Measurements from ENCODE around the gene MUL1. TPM values are rescaled to one million over a fixed set of nuclear protein-coding genes. Genes with fewer than 3 reads are reported as not detected.
A peak's percentile ranks its signal among the peaks of the same experiment; 100 is the strongest.

MUL1 gene
- total and polyA plus RNA-seq, 4 donors: 6.0 to 32.6 (median 24.6) TPM

- no peak for TF ChIP-seq CTCF (IDR thresholded peaks at IDR 0.05; ENCODE audit: control extremely low read depth, extremely low read depth)
- ATAC-seq (ENCODE audit: insufficient read depth, low FRiP score): no peak
- peaks cover 0 to 49% (median 10%) of the 10 kb centered on the region in 3 donors for H3K27me3 ChIP-seq (ENCODE audit: control insufficient read depth in 3 of 3, insufficient read depth in 3 of 3, low read length in 2 of 3)
- peaks cover 0 to 4% (median 0%) of the 10 kb centered on the region in 4 donors for H3K9me3 ChIP-seq (ENCODE audit: control insufficient read depth in 4 of 4, insufficient read depth in 3 of 4, low read length in 3 of 4)
- 44 to 60% methylated on average over 7 of the region's 7 CpGs for WGBS, 2 donors
- no peak overlapping the region for H3K4me3 ChIP-seq
- no peak overlapping the region for H3K9ac ChIP-seq (ENCODE audit: insufficient read depth in 1 of 2, low read length in 2 of 2)
- no peak for DNase-seq
- H3K4me1 ChIP-seq (ENCODE audit: control insufficient read depth in 5 of 5, insufficient read depth in 5 of 5, low read length in 5 of 5): peaks cover 0 to 67% (median 16%) of the 10 kb centered on the region in 5 donors
- no peak overlapping the region for H3K27ac ChIP-seq (ENCODE audit: low read depth in 1 of 2, low read length in 1 of 2)
- H3K36me3 ChIP-seq (ENCODE audit: control insufficient read depth in 4 of 4, insufficient read depth in 4 of 4, low read length in 4 of 4): no peaks in the 10 kb centered on the region
Measured at GRCh38 chr1:20480951-20481617, 26.9 kb downstream of the MUL1 start.

GRCh38 chr1:20480243-20480944, 27.6 kb downstream of the MUL1 start:
- DNase-seq (peak in 1 of 3 donors; percentile 50), ATAC-seq (ENCODE audit: insufficient read depth, low FRiP score) (no peak)
- H3K27ac ChIP-seq (ENCODE audit: low read depth in 1 of 2, low read length in 1 of 2): no peak overlapping the region

GRCh38 chr1:20479840-20480239, 28.1 kb downstream of the MUL1 start:
- DNase-seq (no peak), ATAC-seq (ENCODE audit: insufficient read depth, low FRiP score) (no peak)
- peaks cover 0 to 6% (median 0%) of the 10 kb centered on the region in 4 donors for H3K9me3 ChIP-seq (ENCODE audit: control insufficient read depth in 4 of 4, insufficient read depth in 3 of 4, low read length in 3 of 4)
- TF ChIP-seq CTCF (IDR thresholded peaks at IDR 0.05; ENCODE audit: control extremely low read depth, extremely low read depth): no peak
- no peaks in the 10 kb centered on the region for H3K36me3 ChIP-seq (ENCODE audit: control insufficient read depth in 4 of 4, insufficient read depth in 4 of 4, low read length in 4 of 4)
- peaks cover 0 to 46% (median 10%) of the 10 kb centered on the region in 3 donors for H3K27me3 ChIP-seq (ENCODE audit: control insufficient read depth in 3 of 3, insufficient read depth in 3 of 3, low read length in 2 of 3)
- peak overlapping the region in 1 of 2 donors; percentile 15 for H3K9ac ChIP-seq (ENCODE audit: insufficient read depth in 1 of 2, low read length in 2 of 2)
- no peak overlapping the region for H3K27ac ChIP-seq (ENCODE audit: low read depth in 1 of 2, low read length in 1 of 2)
- 75 to 83% methylated on average over 4 of the region's 4 CpGs for WGBS, 2 donors
- no peak overlapping the region for H3K4me3 ChIP-seq
- peaks cover 0 to 68% (median 16%) of the 10 kb centered on the region in 5 donors for H3K4me1 ChIP-seq (ENCODE audit: control insufficient read depth in 5 of 5, insufficient read depth in 5 of 5, low read length in 5 of 5)

More at GRCh38 chr1:20480243-20480944, 27.6 kb downstream of the MUL1 start:
- Histone ChIP-seq H3K4me3 (no peak overlapping the region), H3K4me1 (ENCODE audit: control insufficient read depth in 5 of 5, insufficient read depth in 5 of 5, low read length in 5 of 5) (peaks cover 0 to 68% (median 16%) of the 10 kb centered on the region in 5 donors), H3K9me3 (ENCODE audit: control insufficient read depth in 4 of 4, insufficient read depth in 3 of 4, low read length in 3 of 4) (peaks cover 0 to 6% (median 0%) of the 10 kb centered on the region in 4 donors), H3K9ac (ENCODE audit: insufficient read depth in 1 of 2, low read length in 2 of 2) (peak overlapping the region in 1 of 2 donors; percentile 15), H3K27me3 (ENCODE audit: control insufficient read depth in 3 of 3, insufficient read depth in 3 of 3, low read length in 2 of 3) (peaks cover 0 to 46% (median 10%) of the 10 kb centered on the region in 3 donors), H3K36me3 (ENCODE audit: control insufficient read depth in 4 of 4, insufficient read depth in 4 of 4, low read length in 4 of 4) (no peaks in the 10 kb centered on the region)
- no peak for TF ChIP-seq CTCF (IDR thresholded peaks at IDR 0.05; ENCODE audit: control extremely low read depth, extremely low read depth)
- 60 to 80% methylated on average over 10 of the region's 10 CpGs for WGBS, 2 donors
